ENCODE measurements around the gene GINS1. TPM values are rescaled to one million over a fixed set of nuclear protein-coding genes. Genes with fewer than 3 reads are reported as not detected.
A peak's percentile ranks its signal among the peaks of the same experiment; 100 is the strongest.

Gene GINS1
- total RNA-seq, 1 experiment from 2014 or later = 36.0 TPM

DNA sequence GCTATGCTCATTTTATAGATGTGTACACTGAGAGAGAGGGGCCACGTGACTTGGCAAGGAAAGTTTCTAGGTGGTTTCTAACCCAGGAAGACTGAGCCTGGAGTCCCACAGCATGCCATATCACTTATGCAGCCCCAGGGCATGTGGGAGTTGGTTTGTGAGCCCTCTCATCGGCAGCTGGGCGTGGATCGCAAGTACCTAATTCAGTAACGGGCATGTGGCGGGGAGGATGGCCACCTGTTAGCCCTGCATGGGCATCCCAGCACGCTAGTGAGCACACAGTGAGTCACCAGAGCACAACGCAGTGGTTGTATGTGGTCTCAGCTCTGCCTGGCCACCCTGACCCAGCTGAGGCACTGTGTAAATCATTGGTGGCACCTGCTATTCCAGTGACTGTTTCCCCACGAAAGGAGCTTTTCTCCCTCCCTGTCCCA, 89.5 kb downstream of the GINS1 start:
- POLR2A ChIA-PET = no interaction called here
- H3K9me3 ChIP-seq (ENCODE audit: control insufficient read depth, insufficient read depth, low read depth, low read length) = no peaks in the 10 kb centered on the region
- intact Hi-C loops (cut with micrococcal nuclease; ENCODE audit: unreplicated experiment) = no loop called here
- no TSS peak for BruUV-seq (replicated peaks)
- CTCF ChIA-PET = no interaction called here
- H3K36me3 ChIP-seq (ENCODE audit: control insufficient read depth, insufficient read depth, low read length) = no peaks in the 10 kb centered on the region
- no peak overlapping the region for H3K27ac ChIP-seq (ENCODE audit: low read length)
- peak; percentile 64 for DNase-seq (ENCODE audit: low read depth, low spot score)
- TF ChIP-seq TCF7L2 (IDR thresholded peaks at IDR 0.05; ENCODE audit: low read depth, low read length) = no peak
- TF ChIP-seq SIN3A (IDR thresholded peaks at IDR 0.05; ENCODE audit: borderline replicate concordance, insufficient read depth, low read depth, low read length) = no peak
- TF ChIP-seq REST (IDR thresholded peaks at IDR 0.05; ENCODE audit: insufficient read depth in 1 of 2, low read depth in 2 of 2, low read length in 1 of 2) = no peak
- TF ChIP-seq, protein P1, sequence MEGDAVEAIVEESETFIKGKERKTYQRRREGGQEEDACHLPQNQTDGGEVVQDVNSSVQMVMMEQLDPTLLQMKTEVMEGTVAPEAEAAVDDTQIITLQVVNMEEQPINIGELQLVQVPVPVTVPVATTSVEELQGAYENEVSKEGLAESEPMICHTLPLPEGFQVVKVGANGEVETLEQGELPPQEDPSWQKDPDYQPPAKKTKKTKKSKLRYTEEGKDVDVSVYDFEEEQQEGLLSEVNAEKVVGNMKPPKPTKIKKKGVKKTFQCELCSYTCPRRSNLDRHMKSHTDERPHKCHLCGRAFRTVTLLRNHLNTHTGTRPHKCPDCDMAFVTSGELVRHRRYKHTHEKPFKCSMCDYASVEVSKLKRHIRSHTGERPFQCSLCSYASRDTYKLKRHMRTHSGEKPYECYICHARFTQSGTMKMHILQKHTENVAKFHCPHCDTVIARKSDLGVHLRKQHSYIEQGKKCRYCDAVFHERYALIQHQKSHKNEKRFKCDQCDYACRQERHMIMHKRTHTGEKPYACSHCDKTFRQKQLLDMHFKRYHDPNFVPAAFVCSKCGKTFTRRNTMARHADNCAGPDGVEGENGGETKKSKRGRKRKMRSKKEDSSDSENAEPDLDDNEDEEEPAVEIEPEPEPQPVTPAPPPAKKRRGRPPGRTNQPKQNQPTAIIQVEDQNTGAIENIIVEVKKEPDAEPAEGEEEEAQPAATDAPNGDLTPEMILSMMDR (IDR thresholded peaks at IDR 0.05) = no peak
- H3K27me3 ChIP-seq (ENCODE audit: control insufficient read depth, insufficient read depth, low read length) = no peaks in the 10 kb centered on the region
- peak; percentile 84 for ATAC-seq
- peaks cover 7% of the 10 kb centered on the region for H3K4me1 ChIP-seq (ENCODE audit: control insufficient read depth, insufficient read depth, low read length)
- H3K4me3 ChIP-seq (ENCODE audit: low read depth in 2 of 2, low read length in 2 of 2) = no peak overlapping the region
- in situ Hi-C loops (cut with HindIII; ENCODE audit: low pct_unique_long_range_greater_than_20kb, low sequenced_read_pairs) = no loop called here

GRCh38 chr20:25497586-25498279, 90.3 kb downstream of the GINS1 start:
- Histone ChIP-seq H3K4me1 (ENCODE audit: control insufficient read depth, insufficient read depth, low read length) (peaks cover 7% of the 10 kb centered on the region), H3K9me3 (ENCODE audit: control insufficient read depth, insufficient read depth, low read depth, low read length) (no peaks in the 10 kb centered on the region), H3K27ac (ENCODE audit: low read length) (peak overlapping the region; percentile 23; the same call in 1 of the 2 replicates), H3K4me3 (ENCODE audit: low read depth in 2 of 2, low read length in 2 of 2) (no peak overlapping the region), H3K27me3 (ENCODE audit: control insufficient read depth, insufficient read depth, low read length) (no peaks in the 10 kb centered on the region), H3K36me3 (ENCODE audit: control insufficient read depth, insufficient read depth, low read length) (no peaks in the 10 kb centered on the region)
- TF ChIP-seq TCF7L2 (IDR thresholded peaks at IDR 0.05; ENCODE audit: low read depth, low read length) (no peak), REST (IDR thresholded peaks at IDR 0.05; ENCODE audit: insufficient read depth in 1 of 2, low read depth in 2 of 2, low read length in 1 of 2) (no peak), POLR2AphosphoS5 (IDR thresholded peaks at IDR 0.05; ENCODE audit: low read depth, low read length) (no peak), SIN3A (IDR thresholded peaks at IDR 0.05; ENCODE audit: borderline replicate concordance, insufficient read depth, low read depth, low read length) (no peak)
- TF ChIP-seq, protein P1 (IDR thresholded peaks at IDR 0.05) = no peak
- in situ Hi-C loops (cut with HindIII; ENCODE audit: low pct_unique_long_range_greater_than_20kb, low sequenced_read_pairs) = no loop called here
- intact Hi-C loops (cut with micrococcal nuclease; ENCODE audit: unreplicated experiment) = no loop called here
- DNase-seq (ENCODE audit: low read depth, low spot score) (no peak), ATAC-seq (no peak)
- ChIA-PET POLR2A (no interaction called here), CTCF (no interaction called here)
- BruUV-seq (replicated peaks) = no TSS peak

Measured in Panc1 (cell line).